ENCODE measurements around the gene SLC6A9.

SLC6A9 gene

GRCh38 chr1:44031252-44032169, at the start of gene SLC6A9:
TSS of gene SLC6A9 (minus strand) at chr1:44031462. CDS start at chr1:44024277, 7,185 bp downstream.
- DNase-seq (ENCODE audit: low spot score), result no peak

DNA sequence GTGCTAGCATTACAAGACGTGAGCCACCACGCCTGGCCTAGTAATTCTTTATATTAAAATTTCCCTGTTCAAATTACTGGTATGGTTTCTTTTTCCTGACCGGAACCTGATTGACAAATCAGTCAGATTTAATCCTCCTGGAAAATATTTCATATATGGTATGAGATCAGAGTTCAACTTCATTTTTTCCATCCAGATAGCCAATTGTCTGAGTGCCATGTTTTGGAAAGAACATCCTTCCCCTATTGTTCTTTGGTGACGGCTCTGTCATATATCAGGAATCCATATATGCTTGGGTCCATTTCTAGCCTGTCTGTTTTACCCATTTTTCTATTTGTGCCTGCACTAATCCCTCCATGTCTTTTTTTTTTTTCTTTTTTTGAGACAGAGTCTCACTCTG, 48.3 kb upstream of the SLC6A9 start:
- no peak for DNase-seq (ENCODE audit: low spot score)

DNA sequence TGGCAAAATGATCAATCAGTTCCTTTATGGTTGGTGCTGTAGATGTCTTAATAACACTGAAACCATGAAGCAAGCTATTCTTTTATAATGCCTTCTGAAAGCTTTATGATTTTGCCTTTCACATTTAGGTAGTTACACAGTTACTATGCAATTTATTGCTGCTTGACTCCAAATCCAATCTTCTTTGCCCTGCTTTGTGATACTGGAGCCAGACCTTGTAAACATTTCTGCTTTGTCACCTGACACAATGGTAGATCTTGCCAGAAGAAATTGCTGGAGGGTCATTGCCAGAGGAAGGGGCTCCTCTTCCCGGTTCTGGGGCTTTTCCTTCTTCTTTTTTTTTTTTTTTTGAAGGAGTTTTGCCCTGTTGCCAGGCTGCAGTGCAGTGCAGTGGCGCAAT, 46.8 kb upstream of the SLC6A9 start:
- DNase-seq (ENCODE audit: low spot score), result no peak

GRCh38 chr1:44077421-44077820, 46.2 kb upstream of the SLC6A9 start:
- DNase-seq (ENCODE audit: low spot score), result no peak

- DNase-seq (ENCODE audit: low spot score), result no peak
Observed at GRCh38 chr1:44076066-44076465, 44.8 kb upstream of the SLC6A9 start.

DNA sequence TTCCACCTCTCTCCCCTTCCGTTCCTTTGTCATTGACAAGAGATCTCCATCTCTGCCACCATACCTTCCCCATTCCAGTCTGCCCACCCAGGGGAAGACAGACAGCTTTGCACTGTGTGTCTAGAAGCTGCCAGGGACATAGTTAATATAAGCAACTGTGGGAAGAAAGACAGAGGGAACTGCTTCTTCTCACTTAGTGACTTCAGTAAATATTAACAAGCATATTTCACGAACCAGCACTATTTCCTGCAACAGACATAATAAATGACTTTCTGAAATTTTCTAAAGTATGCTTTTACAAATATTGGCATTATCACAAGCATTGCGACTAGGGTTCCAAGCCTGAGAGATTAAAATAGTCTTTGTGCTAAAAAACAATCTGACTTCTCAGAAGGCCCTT, 43.2 kb upstream of the SLC6A9 start:
- no peak for DNase-seq (ENCODE audit: low spot score)

DNA sequence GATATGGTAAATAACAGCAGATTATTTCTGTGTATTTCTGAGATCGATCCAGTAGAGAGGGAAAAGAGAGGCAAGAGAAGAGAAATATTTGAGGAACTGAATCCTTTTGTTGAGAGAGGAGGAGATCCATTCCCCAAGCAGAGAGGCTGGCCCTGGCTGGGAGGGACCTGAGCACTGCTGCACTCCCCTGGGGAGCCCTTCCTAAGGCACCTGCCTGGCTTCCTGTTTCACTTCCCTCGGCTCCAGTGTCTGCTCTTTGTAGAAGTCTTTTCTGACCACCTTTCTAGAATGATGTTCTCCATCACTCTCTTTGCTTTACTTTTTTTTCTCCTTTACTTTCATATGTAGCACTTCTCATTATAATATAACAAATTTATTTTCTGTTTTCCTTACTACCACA, 42.3 kb upstream of the SLC6A9 start:
- DNase-seq (ENCODE audit: low spot score), result no peak

DNA sequence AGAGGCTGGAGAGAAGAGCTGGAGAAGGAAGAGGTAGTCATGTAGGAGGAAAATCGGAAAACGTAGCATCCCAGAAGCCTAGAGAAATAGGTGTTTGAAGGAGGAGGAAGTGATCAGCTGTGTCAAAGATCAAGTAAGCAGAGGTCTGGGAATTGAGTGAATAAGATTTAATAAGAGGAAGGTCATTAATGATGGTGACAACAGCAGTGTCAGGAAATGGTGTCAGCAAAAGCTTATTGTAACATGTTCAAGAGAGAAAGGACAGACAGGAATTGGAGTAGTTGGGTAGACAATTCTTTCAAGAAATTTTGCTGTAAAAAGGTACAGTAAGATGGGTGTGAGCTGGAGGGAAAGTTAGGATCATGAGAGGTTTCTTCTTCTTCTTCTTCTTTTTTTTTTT, 41.6 kb upstream of the SLC6A9 start:
- no peak for DNase-seq (ENCODE audit: low spot score)

- DNase-seq (ENCODE audit: low spot score), result no peak
Observed at GRCh38 chr1:44072204-44072603, 40.9 kb upstream of the SLC6A9 start.

GRCh38 chr1:44071461-44071860, 40.2 kb upstream of the SLC6A9 start:
- DNase-seq (ENCODE audit: low spot score), result no peak

- no peak for DNase-seq (ENCODE audit: low spot score)
Observed at GRCh38 chr1:44068442-44068921, 37.2 kb upstream of the SLC6A9 start.

DNA sequence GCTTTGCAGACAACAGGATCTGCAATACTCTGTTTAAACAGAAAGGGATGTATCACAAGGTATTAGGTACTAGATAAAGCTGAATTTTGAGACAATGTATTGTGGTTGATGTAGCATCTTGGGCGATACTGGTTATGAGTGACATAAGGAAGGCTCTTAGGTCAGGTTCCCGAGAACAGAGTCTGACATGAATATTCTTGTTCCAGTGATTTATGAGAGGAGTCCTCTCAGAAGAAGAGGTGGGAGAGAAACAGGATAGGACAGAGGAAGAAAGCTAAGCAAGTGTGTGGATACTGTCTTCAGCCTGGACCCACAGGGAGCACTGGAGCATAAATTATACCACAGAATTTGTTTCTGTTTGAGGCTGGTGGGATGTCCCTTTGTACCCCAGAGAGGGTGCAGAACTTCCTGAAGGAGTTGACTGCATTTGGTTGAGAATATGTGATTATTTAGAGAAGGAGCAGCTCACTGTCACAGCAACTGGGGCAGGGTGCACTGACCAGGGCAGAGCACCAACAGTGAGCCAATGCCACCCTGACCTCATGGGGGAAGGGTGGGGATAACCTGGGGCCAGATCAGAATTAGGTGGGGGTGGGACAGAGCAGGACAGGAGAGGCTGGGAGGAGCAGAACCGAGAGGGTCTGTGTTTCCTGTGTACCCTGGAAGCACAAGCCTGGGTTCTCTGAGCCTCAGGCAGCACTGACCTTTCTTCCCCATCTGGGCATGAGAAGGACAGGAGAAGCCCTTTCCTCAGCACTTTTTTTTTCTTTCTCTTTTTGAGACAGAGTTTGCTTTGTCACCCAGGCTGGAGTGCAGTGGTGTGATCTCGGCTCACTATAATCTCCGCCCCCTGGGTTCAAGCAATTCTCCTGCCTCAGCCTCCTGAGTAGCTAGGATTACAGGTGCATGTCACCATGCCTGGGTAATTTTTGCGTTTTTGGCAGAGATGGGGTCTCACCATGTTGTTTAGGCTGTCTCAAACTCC, 36.3 kb upstream of the SLC6A9 start:
- DNase-seq (ENCODE audit: low spot score), result no peak

DNA sequence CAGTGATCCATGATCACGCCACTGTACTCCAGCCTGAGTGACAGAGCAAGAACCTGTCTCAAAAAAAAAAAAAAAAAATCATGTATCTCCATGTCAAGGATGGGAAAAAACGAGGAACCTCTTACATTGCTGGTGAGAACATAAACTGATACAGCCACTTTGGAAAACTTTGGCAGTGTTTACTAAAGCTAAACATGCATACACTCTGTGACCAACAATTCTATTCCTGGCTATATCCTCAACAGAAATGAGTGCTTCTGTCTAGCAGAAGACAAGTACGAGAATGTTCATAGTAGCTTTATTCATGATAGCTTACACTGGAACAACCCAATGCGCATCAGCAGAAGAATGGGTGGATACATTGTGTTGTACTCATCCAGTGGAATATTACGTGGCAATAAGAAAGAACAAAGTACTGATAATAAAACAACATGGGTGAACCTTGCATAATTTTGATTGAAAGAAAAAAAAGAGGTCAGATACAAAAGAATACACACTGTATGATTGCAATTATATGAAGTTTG, 31.5 kb upstream of the SLC6A9 start:
- DNase-seq (ENCODE audit: low spot score), result no peak

DNA sequence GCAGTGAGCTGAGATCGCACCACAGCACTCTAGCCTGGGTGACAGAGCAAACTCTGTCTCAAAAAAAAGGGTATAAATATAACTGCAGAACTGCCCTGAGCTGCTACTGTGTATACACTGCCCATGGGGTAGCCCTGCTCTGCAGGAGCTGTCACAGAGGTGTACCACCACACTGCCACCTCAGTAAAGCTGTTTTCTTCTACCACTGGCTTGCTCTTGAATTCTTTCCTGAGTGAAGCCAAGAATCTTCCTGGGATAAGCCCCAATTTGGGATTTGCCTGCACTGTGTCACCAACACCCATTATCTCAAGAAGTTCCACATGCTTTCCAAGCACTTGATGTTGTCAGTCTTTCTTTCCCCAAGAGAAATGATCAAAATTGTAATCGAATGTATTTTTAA, 30.6 kb upstream of the SLC6A9 start:
- no peak for DNase-seq (ENCODE audit: low spot score)

- no peak for DNase-seq (ENCODE audit: low spot score)
Observed at GRCh38 chr1:44060830-44061267, 29.6 kb upstream of the SLC6A9 start.

DNA sequence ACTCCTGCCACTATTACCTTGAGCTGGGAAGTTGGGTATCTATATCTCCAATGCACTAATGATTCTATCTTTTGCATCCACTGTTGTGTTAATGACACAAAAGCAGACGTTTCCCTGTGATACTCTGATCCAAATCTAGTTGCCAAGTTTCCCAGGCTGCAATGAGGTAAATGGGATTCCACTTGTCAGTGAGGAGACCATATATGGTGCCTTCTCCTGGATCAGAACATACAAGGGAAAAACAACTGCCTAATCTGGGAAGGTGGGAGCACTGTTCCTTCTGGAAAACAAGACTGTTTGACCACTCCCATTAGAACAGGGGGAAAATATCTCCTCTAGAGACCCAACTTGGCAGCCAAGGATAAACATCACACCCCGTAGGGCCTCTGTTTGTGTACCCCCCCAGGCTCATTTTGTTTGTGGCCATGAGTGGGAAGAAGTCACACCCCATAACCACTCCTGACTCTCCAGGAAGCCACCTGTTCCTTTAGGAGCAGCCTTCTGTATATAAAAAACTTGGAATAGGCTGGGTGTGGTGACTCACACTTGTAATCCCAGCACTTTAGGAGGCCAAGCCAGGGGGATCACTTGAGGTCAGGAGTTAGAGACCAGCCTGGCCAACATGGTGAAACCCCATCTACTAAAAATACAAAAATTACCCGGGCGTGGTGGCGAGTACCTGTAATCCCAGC, 28.5 kb upstream of the SLC6A9 start:
- DNase-seq (ENCODE audit: low spot score), result no peak

- DNase-seq (ENCODE audit: low spot score), result no peak
Observed at GRCh38 chr1:44059212-44059611, 27.9 kb upstream of the SLC6A9 start.

DNA sequence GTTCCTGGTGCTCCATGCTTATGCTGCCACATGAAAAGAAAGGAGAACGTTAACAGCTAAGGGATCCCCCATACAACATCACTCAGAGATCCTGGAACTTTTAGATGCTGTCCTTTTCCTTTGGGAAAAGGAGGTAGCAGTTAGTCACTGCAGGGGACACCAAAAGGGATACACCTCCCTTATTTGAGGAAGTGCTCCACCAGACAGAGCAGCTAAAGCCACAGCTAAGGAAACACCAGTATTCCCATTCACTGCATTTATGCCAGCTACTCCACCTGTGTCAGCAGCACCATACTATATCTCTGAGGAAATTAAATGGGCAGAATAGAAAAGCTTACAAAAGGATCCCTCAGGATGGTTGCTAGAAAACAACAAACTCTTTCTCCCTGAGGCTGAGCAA, 26.0 kb upstream of the SLC6A9 start:
- DNase-seq (ENCODE audit: low spot score), result no peak

DNA sequence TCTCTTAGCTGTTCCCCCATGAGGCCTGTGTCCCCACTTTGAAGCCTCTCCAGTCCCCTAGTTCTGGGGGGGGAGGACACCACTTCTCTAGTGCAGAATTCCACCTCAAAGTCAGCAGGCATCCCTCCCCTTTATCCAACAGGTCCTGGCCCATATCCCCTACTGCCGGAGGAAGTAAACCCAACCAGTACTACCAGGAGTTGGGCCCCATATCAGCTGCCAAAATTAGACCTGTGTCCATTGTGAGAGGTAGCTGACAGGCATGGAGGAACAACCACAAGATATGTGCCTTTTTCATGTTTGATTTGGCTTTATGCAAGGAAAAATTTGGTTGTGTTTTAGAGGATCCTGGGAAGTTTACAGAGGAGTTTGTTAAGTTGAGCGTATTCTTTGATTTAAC, 22.1 kb upstream of the SLC6A9 start:
- no peak for DNase-seq (ENCODE audit: low spot score)

DNA sequence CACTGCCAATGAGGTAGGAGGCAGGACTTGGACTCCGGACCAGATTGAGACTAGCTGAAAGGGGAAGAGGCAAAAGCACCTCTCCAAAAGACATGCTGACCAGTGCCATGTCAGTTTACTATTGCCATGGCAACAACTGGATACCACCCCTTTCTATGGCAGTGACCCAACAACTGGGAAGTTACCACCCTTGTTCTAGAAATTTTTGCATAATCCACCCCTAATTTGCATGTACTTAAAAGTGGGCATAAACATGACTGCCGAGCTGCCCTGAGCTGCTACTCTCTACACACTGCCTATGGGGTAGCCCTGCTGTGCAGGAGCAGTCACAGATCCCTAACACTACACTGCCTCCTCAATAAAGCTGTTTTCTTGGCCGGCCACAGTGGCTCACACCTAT, 19.0 kb upstream of the SLC6A9 start:
- no peak for DNase-seq (ENCODE audit: low spot score)

- DNase-seq (ENCODE audit: low spot score), result no peak
Observed at GRCh38 chr1:44049839-44050238, 18.6 kb upstream of the SLC6A9 start.
